A673 (cell line): ENCODE results near the gene KRT31.

Source experiments
- CTCF ChIP-seq: fragments of 300-800, 200-600 bp; sonication (generic); conservative IDR thresholded peaks from 2 replicates; pipeline ENCODE4 v1.5.1; 2017; ENCODE audit warnings: low read depth, mild to moderate bottlenecking, antibody characterized with exemption, low read length, moderate library complexity, mixed read lengths
- EZH2 ChIP-seq: fragments of 200-600 bp; sonication (generic); IDR thresholded peaks from 2 replicates; pipeline ENCODE4 v1.6.1; 2017; ENCODE audit warnings: borderline replicate concordance, low read depth, mild to moderate bottlenecking, mixed read lengths, antibody characterized with exemption, low read length; ENCODE audit not compliant: poor library complexity, severe bottlenecking

DNA sequence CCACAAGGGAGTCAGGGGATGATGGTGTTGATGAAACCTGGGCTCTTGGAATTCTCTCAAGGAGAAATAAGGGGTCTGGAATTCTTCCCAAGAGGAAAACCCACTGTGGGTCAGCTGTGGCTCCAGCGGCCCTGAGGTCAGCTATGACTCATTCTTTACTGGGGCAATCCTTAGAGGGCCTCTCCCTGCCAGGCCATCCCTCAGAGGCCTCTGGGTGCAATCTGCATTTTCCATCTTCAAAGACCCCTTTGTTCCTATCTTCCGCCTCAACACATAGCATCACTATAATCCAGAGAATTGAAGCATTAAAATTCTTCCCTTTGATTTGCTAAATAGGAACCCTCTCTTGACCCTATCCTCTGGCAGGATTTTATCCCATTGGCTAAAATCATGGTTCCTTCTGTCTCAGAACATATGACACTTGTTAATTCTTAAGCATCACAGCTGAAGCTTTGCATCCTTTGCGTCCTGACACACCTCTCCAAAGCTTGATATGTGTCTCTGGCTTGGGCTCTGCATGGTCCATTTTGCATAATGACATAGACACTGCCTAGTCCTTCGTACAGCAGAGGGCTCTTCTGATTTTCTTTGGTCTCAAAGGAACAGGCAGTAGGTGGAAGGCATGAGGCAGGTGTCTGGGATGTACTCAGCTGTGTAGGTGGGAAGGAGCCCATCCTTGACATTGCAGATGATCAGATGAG is 31.3 kb upstream of the KRT31 start:
- TF ChIP-seq CTCF, result no peak
- no peak for TF ChIP-seq EZH2
